HEK293 (cell line): Measurements from ENCODE around the gene RAD54L.

Source experiments
- ATF2 ChIP-seq: fragments of 450-650 bp; formaldehyde crosslinking; IDR thresholded peaks from 2 replicates; pipeline ENCODE4 v1.5.1; 2016; ENCODE audit warnings: missing biosample characterization, missing genetic modification characterization, low read depth
- FEZF1 ChIP-seq: fragments of 450-650 bp; formaldehyde crosslinking; IDR thresholded peaks from 2 replicates; pipeline ENCODE4 v1.5.1; 2016; ENCODE audit warnings: missing biosample characterization, missing genetic modification characterization
- GLI4 ChIP-seq: fragments of 450-650 bp; formaldehyde crosslinking; IDR thresholded peaks from 2 replicates; pipeline ENCODE4 v1.5.1; 2016; ENCODE audit warnings: missing biosample characterization, missing genetic modification characterization
- GLIS2 ChIP-seq: fragments of 450-650 bp; formaldehyde crosslinking; IDR thresholded peaks from 2 replicates; pipeline ENCODE4 v1.5.1; 2016; ENCODE audit warnings: missing biosample characterization, missing genetic modification characterization
- HOXC10 ChIP-seq: sonication (generic); formaldehyde crosslinking; IDR thresholded peaks from 2 replicates; pipeline ENCODE4 v1.8.1; 2023; ENCODE audit warnings: mild to moderate bottlenecking, missing genetic modification reagents
- KLF7 ChIP-seq: fragments of 450-650 bp; formaldehyde crosslinking; IDR thresholded peaks from 2 replicates; pipeline ENCODE4 v1.5.1; 2016; ENCODE audit warnings: missing biosample characterization, missing genetic modification characterization, borderline replicate concordance
- KLF9 ChIP-seq: fragments of 450-650 bp; formaldehyde crosslinking; IDR thresholded peaks from 2 replicates; pipeline ENCODE4 v1.5.1; 2016; ENCODE audit warnings: missing biosample characterization, missing genetic modification characterization, low read depth
- OVOL3 ChIP-seq: fragments of 450-650 bp; formaldehyde crosslinking; IDR thresholded peaks from 2 replicates; pipeline ENCODE4 v1.5.1; 2016; ENCODE audit warnings: missing biosample characterization, missing genetic modification characterization
- RBAK ChIP-seq: fragments of 450-650 bp; formaldehyde crosslinking; IDR thresholded peaks from 2 replicates; pipeline ENCODE4 v1.5.1; 2016; ENCODE audit warnings: missing biosample characterization, missing genetic modification characterization
- SETDB1 ChIP-seq: IDR thresholded peaks from one replicate; pipeline ENCODE4 v1.6.1; 2017; ENCODE audit warnings: mild to moderate bottlenecking, low read length, moderate library complexity, mixed read lengths; ENCODE audit not compliant: insufficient read length
- SP2 ChIP-seq: fragments of 450-650 bp; formaldehyde crosslinking; IDR thresholded peaks from 2 replicates; pipeline ENCODE4 v1.5.1; 2016; ENCODE audit warnings: missing biosample characterization, missing genetic modification characterization
- YY2 ChIP-seq: fragments of 450-650 bp; formaldehyde crosslinking; IDR thresholded peaks from 2 replicates; pipeline ENCODE4 v1.5.1; 2016; ENCODE audit warnings: missing biosample characterization, missing genetic modification characterization
- ZBTB8A ChIP-seq: fragments of 450-650 bp; formaldehyde crosslinking; IDR thresholded peaks from 2 replicates; pipeline ENCODE4 v1.5.1; 2016; ENCODE audit warnings: missing biosample characterization, missing genetic modification characterization
- ZEB2 ChIP-seq: fragments of 450-650 bp; formaldehyde crosslinking; IDR thresholded peaks from 2 replicates; pipeline ENCODE4 v1.5.1; 2016; ENCODE audit warnings: missing biosample characterization, missing genetic modification characterization
- ZFP37 ChIP-seq: fragments of 450-650 bp; formaldehyde crosslinking; IDR thresholded peaks from 2 replicates; pipeline ENCODE4 v1.5.1; 2016; ENCODE audit warnings: missing biosample characterization, missing genetic modification characterization
- ZNF2 ChIP-seq: fragments of 450-650 bp; formaldehyde crosslinking; IDR thresholded peaks from 2 replicates; pipeline ENCODE4 v1.5.1; 2016; ENCODE audit warnings: missing biosample characterization, missing genetic modification characterization
- ZNF302 ChIP-seq: fragments of 450-650 bp; formaldehyde crosslinking; IDR thresholded peaks from 2 replicates; pipeline ENCODE4 v1.5.1; 2016; ENCODE audit warnings: missing biosample characterization, missing genetic modification characterization, low read depth
- ZNF335 ChIP-seq: fragments of 450-650 bp; formaldehyde crosslinking; conservative IDR thresholded peaks from 2 replicates; pipeline ENCODE4 v1.5.1; 2016; ENCODE audit warnings: missing biosample characterization, missing genetic modification characterization
- ZNF354C ChIP-seq: fragments of 450-650 bp; formaldehyde crosslinking; IDR thresholded peaks from 2 replicates; pipeline ENCODE4 v1.5.1; 2016; ENCODE audit warnings: missing biosample characterization, missing genetic modification characterization, low read depth, borderline replicate concordance
- ZNF394 ChIP-seq: fragments of 450-650 bp; formaldehyde crosslinking; IDR thresholded peaks from 2 replicates; pipeline ENCODE4 v1.5.1; 2016; ENCODE audit warnings: missing biosample characterization, missing genetic modification characterization, mild to moderate bottlenecking, moderate library complexity, borderline replicate concordance
- ZNF433 ChIP-seq: fragments of 450-650 bp; formaldehyde crosslinking; IDR thresholded peaks from 2 replicates; pipeline ENCODE4 v1.5.1; 2016; ENCODE audit warnings: missing biosample characterization, missing genetic modification characterization, low read depth
- ZNF48 ChIP-seq: fragments of 450-650 bp; formaldehyde crosslinking; IDR thresholded peaks from 2 replicates; pipeline ENCODE4 v1.5.1; 2016; ENCODE audit warnings: missing biosample characterization, missing genetic modification characterization
- ZNF501 ChIP-seq: fragments of 450-650 bp; formaldehyde crosslinking; IDR thresholded peaks from 2 replicates; pipeline ENCODE4 v1.5.1; 2016; ENCODE audit warnings: missing biosample characterization, missing genetic modification characterization
- ZNF596 ChIP-seq: fragments of 450-650 bp; IDR thresholded peaks from 2 replicates; pipeline ENCODE4 v1.5.0; 2018; ENCODE audit warnings: missing biosample characterization, mild to moderate bottlenecking, missing genetic modification characterization, moderate library complexity
- ZNF600 ChIP-seq: fragments of 450-650 bp; formaldehyde crosslinking; IDR thresholded peaks from 2 replicates; pipeline ENCODE4 v1.5.1; 2016; ENCODE audit warnings: missing biosample characterization, missing genetic modification characterization
- ZNF629 ChIP-seq: fragments of 450-650 bp; formaldehyde crosslinking; IDR thresholded peaks from 2 replicates; pipeline ENCODE4 v1.5.1; 2017; ENCODE audit warnings: missing biosample characterization, missing genetic modification characterization
- ZNF664 ChIP-seq: fragments of 450-650 bp; formaldehyde crosslinking; IDR thresholded peaks from 2 replicates; pipeline ENCODE4 v1.5.1; 2016; ENCODE audit warnings: missing biosample characterization, missing genetic modification characterization
- ZNF76 ChIP-seq: fragments of 450-650 bp; formaldehyde crosslinking; IDR thresholded peaks from 2 replicates; pipeline ENCODE4; 2016; ENCODE audit warnings: low read depth, missing biosample characterization, missing genetic modification characterization, borderline replicate concordance
- ZNF777 ChIP-seq: fragments of 450-650 bp; formaldehyde crosslinking; IDR thresholded peaks from 2 replicates; pipeline ENCODE4 v1.5.1; 2017; ENCODE audit warnings: missing biosample characterization, missing genetic modification characterization, borderline replicate concordance
- ZSCAN5A ChIP-seq: fragments of 450-650 bp; formaldehyde crosslinking; IDR thresholded peaks from 2 replicates; pipeline ENCODE4 v1.5.1; 2016; ENCODE audit warnings: missing biosample characterization, missing genetic modification characterization
- TF ChIP-seq, protein P1 (sequence below): fragments of 450-650 bp; formaldehyde crosslinking; IDR thresholded peaks from 2 replicates; pipeline ENCODE4 v1.5.1; 2016; ENCODE audit warnings: missing biosample characterization, missing genetic modification characterization
- TF ChIP-seq, protein P2 (sequence below): fragments of 450-650 bp; formaldehyde crosslinking; IDR thresholded peaks from 2 replicates; pipeline ENCODE4 v1.5.1; 2016; ENCODE audit warnings: missing biosample characterization, missing genetic modification characterization

Gene RAD54L

GRCh38 chr1:46301808-46302640 is 54.5 kb downstream of the RAD54L start (continued):
- TF ChIP-seq ZNF302 (tag by site-specific recombination) = no peak
- TF ChIP-seq ZNF2 (tag by site-specific recombination) = peak; percentile 80
- no peak; the same call in 1 of the 2 replicates for TF ChIP-seq GLI4
- no peak for TF ChIP-seq ZNF596 (tag by site-specific recombination)
- TF ChIP-seq ZNF501 (tag by site-specific recombination) = peak; percentile 84
- TF ChIP-seq, protein P1, sequence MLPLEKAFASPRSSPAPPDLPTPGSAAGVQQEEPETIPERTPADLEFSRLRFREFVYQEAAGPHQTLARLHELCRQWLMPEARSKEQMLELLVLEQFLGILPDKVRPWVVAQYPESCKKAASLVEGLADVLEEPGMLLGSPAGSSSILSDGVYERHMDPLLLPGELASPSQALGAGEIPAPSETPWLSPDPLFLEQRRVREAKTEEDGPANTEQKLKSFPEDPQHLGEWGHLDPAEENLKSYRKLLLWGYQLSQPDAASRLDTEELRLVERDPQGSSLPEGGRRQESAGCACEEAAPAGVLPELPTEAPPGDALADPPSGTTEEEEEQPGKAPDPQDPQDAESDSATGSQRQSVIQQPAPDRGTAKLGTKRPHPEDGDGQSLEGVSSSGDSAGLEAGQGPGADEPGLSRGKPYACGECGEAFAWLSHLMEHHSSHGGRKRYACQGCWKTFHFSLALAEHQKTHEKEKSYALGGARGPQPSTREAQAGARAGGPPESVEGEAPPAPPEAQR (tag by site-specific recombination) = no peak
- no peak for TF ChIP-seq RBAK (tag by site-specific recombination)
- 0 out of 2 replicates have a peak, but pooled peaks have one; percentile 71 for TF ChIP-seq ZSCAN5A
- peak; percentile 98 for TF ChIP-seq ZNF335 (tag by site-specific recombination)
- no peak for TF ChIP-seq ZNF433
- no peak for TF ChIP-seq YY2 (tag by site-specific recombination)
- peak; percentile 38 for TF ChIP-seq SP2
- peak; percentile 58 for TF ChIP-seq ZBTB8A (tag by site-specific recombination)
- TF ChIP-seq ZNF394 (tag by site-specific recombination) = peak; percentile 27; the same call in 1 of the 2 replicates
- peak; percentile 75 for TF ChIP-seq KLF9
- peak; percentile 76 for TF ChIP-seq KLF7 (tag by site-specific recombination)
- peak; percentile 90 for TF ChIP-seq ZNF600 (tag by site-specific recombination)
- 0 out of 2 replicates have a peak, but pooled peaks have one; percentile 54 for TF ChIP-seq ZFP37 (tag by site-specific recombination)
- TF ChIP-seq ZNF354C = no peak
- TF ChIP-seq ATF2 = no peak
- 0 out of 2 replicates have a peak, but pooled peaks have one; percentile 5 for TF ChIP-seq ZNF664
- TF ChIP-seq FEZF1 = 0 out of 2 replicates have a peak, but pooled peaks have one; percentile 6
- no peak for TF ChIP-seq SETDB1
- TF ChIP-seq ZEB2 = no peak; the same call in 1 of the 2 replicates
- TF ChIP-seq ZNF48 (tag by site-specific recombination) = no peak
- 0 out of 2 replicates have a peak, but pooled peaks have one; percentile 24 for TF ChIP-seq HOXC10 (CRISPR knock-in tag)
- peak; percentile 32; the same call in 1 of the 2 replicates for TF ChIP-seq ZNF629 (tag by site-specific recombination)
- peak; percentile 12 for TF ChIP-seq ZNF76 (tag by site-specific recombination)
- TF ChIP-seq OVOL3 = peak; percentile 70; the same call in 1 of the 2 replicates
- peak; percentile 99 for TF ChIP-seq GLIS2 (tag by site-specific recombination)
- TF ChIP-seq, protein P2, sequence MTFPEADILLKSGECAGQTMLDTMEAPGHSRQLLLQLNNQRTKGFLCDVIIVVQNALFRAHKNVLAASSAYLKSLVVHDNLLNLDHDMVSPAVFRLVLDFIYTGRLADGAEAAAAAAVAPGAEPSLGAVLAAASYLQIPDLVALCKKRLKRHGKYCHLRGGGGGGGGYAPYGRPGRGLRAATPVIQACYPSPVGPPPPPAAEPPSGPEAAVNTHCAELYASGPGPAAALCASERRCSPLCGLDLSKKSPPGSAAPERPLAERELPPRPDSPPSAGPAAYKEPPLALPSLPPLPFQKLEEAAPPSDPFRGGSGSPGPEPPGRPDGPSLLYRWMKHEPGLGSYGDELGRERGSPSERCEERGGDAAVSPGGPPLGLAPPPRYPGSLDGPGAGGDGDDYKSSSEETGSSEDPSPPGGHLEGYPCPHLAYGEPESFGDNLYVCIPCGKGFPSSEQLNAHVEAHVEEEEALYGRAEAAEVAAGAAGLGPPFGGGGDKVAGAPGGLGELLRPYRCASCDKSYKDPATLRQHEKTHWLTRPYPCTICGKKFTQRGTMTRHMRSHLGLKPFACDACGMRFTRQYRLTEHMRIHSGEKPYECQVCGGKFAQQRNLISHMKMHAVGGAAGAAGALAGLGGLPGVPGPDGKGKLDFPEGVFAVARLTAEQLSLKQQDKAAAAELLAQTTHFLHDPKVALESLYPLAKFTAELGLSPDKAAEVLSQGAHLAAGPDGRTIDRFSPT (tag by site-specific recombination) = peak; percentile 70; the same call in 1 of the 2 replicates
- 0 out of 2 replicates have a peak, but pooled peaks have one; percentile 16 for TF ChIP-seq ZNF777 (tag by site-specific recombination)
